NCI-H146 (cell line): ENCODE data around the gene SMURF2.
A peak's percentile ranks its signal among the peaks of the same experiment; 100 is the strongest.
"Not testable (repeated sequence)": the region's sequence is repeated elsewhere in the genome, so short reads cannot be mapped to it uniquely, and the experiment has no call there.

Experiments
- DNase-seq: peaks from one replicate; lab custom pipeline; 2025; lab: John Stamatoyannopoulos, UW

The SMURF2 gene

GRCh38 chr17:64664299-64664981 lies 2.3 kb upstream of the SMURF2 start:
- not testable (repeated sequence) for DNase-seq

GRCh38 chr17:64663836-64664235 lies 1.7 kb upstream of the SMURF2 start:
- not testable (repeated sequence) for DNase-seq

- DNase-seq, result no peak
Observed at GRCh38 chr17:64662774-64663367, 764 bp upstream of the SMURF2 start.

- DNase-seq, result no peak
Observed at GRCh38 chr17:64661726-64661975, 456 bp downstream of the SMURF2 start.

GRCh38 chr17:64660978-64661725 lies 955 bp downstream of the SMURF2 start:
- DNase-seq, result peak; percentile 49

GRCh38 chr17:64660195-64660977 lies 1.7 kb downstream of the SMURF2 start:
- DNase-seq, result peak; percentile 11

GRCh38 chr17:64658931-64659330 lies 3.2 kb downstream of the SMURF2 start:
- no peak for DNase-seq

- no peak for DNase-seq
Observed at GRCh38 chr17:64657610-64658125, 4.4 kb downstream of the SMURF2 start.

- DNase-seq, result no peak
Observed at GRCh38 chr17:64655704-64656103, 6.4 kb downstream of the SMURF2 start.

GRCh38 chr17:64653985-64654355 lies 8.1 kb downstream of the SMURF2 start:
- no peak for DNase-seq

GRCh38 chr17:64653325-64653984 lies 8.7 kb downstream of the SMURF2 start:
- no peak for DNase-seq

GRCh38 chr17:64651889-64652288 lies 10.2 kb downstream of the SMURF2 start:
- no peak for DNase-seq

GRCh38 chr17:64648234-64648633 lies 13.9 kb downstream of the SMURF2 start:
- DNase-seq, result no peak

GRCh38 chr17:64647817-64648216 lies 14.3 kb downstream of the SMURF2 start:
- DNase-seq, result no peak

GRCh38 chr17:64639516-64639915 lies 22.6 kb downstream of the SMURF2 start:
- no peak for DNase-seq

GRCh38 chr17:64638552-64639203 lies 23.4 kb downstream of the SMURF2 start:
- DNase-seq, result no peak

GRCh38 chr17:64635647-64636305 lies 26.3 kb downstream of the SMURF2 start:
- DNase-seq, result no peak

GRCh38 chr17:64634218-64634617 lies 27.9 kb downstream of the SMURF2 start:
- DNase-seq, result no peak

GRCh38 chr17:64632606-64633005 lies 29.5 kb downstream of the SMURF2 start:
- no peak for DNase-seq

GRCh38 chr17:64632194-64632593 lies 29.9 kb downstream of the SMURF2 start:
- DNase-seq, result no peak
